Colonic mucosa (tissue), 4 donors: ENCODE results near the gene IFIT2. TPM values are rescaled to one million over a fixed set of nuclear protein-coding genes. Genes with fewer than 3 reads are reported as not detected.
"Not testable (repeated sequence)": the region's sequence is repeated elsewhere in the genome, so short reads cannot be mapped to it uniquely, and the experiment has no call there.

ENCODE experiments used
- DNase-seq: peaks from one replicate; pipeline ENCODE4 v3.0.0-alpha.2; 2020
- H3K27ac ChIP-seq: fragments of 200-600 bp; one replicate; pipeline ENCODE4 v1.8.0; 2021
- H3K27me3 ChIP-seq: fragments of 200-600 bp; one replicate; pipeline ENCODE4 v1.8.0; 2021
- H3K36me3 ChIP-seq: fragments of 200-600 bp; one replicate; pipeline ENCODE4 v1.8.0; 2021
- H3K4me1 ChIP-seq: fragments of 200-600 bp; one replicate; pipeline ENCODE4 v1.8.0; 2021; ENCODE audit warnings: mild to moderate bottlenecking
- H3K4me3 ChIP-seq: fragments of 200-600 bp; one replicate; pipeline ENCODE4 v1.8.0; 2021
- H3K9ac ChIP-seq, 2 donors: one replicate each; pipeline ENCODE4 v1.7.0; 2013; ENCODE audit warnings: control low read depth in 2 of 2, low read depth in 2 of 2, low read length in 2 of 2
- H3K9me3 ChIP-seq: fragments of 200-600 bp; one replicate; pipeline ENCODE4 v1.8.0; 2021
- CTCF ChIP-seq: fragments of 200-600 bp; IDR thresholded peaks from one replicate; pipeline ENCODE4 v1.8.0; 2022; ENCODE audit warnings: antibody characterized with exemption, mild to moderate bottlenecking
- intact Hi-C: fragments of 100-400 bp; cut with DNase I; formaldehyde crosslinking; loops from one replicate; pipeline ENCODE4 v1.14.1; 2022
- total RNA-seq, 2 donors: library from RNA; stranded (reverse); fragmentation: NEBNext Ultra II Directional in 1 of 2; extraction: Animal tissue kit (Norgen Biotek cat#: 25700) in 1 of 2; gene quantifications; one replicate each; pipeline ENCODE4 v1.2.1, GENCODE V29; 2021
- donor health status: healthy.
- donor health status: DM: no; HTN: no; CAD: no.
- donor health status: DM: no; HTN: no; CAD: no.

Gene IFIT2
- total RNA-seq, 2 donors from 2014 or later: 4.8 to 7.5 TPM

- peak within 1 kb of the TSS; percentile 33 for H3K4me3 ChIP-seq
- DNase-seq: peak; percentile 58
- no peaks in the 10 kb centered on the region for H3K9me3 ChIP-seq
- intact Hi-C loops: no loop called here
- peaks cover 2% of the 10 kb centered on the region for H3K4me1 ChIP-seq
- no peak for TF ChIP-seq CTCF
- no peaks in the 10 kb centered on the region for H3K27me3 ChIP-seq
- peak within 1 kb of the TSS; percentile 9 to 81 for H3K9ac ChIP-seq
- H3K27ac ChIP-seq: peak within 1 kb of the TSS; percentile 88
- H3K36me3 ChIP-seq: no peaks in the 10 kb centered on the region
Measured at GRCh38 chr10:89327803-89328441, 26.1 kb downstream of the IFIT2 start, which contains the start of gene IFIT3. Gene IFIT3, plus strand, starts transcription at chr10:89327997. Its CDS starts 77 bp downstream, at chr10:89328074.

- no peaks in the 10 kb centered on the region for H3K9me3 ChIP-seq
- TF ChIP-seq CTCF: no peak
- no peak for DNase-seq
- no peak overlapping the region for H3K9ac ChIP-seq
- intact Hi-C loops: no loop called here
- peaks cover 6% of the 10 kb centered on the region for H3K4me1 ChIP-seq
- H3K27me3 ChIP-seq: no peaks in the 10 kb centered on the region
- no peak overlapping the region for H3K4me3 ChIP-seq
- H3K36me3 ChIP-seq: no peaks in the 10 kb centered on the region
- no peak overlapping the region for H3K27ac ChIP-seq
Measured at GRCh38 chr10:89329151-89329550, 27.3 kb downstream of the IFIT2 start.

GRCh38 chr10:89330014-89330413, 28.2 kb downstream of the IFIT2 start:
- H3K4me1 ChIP-seq, H3K27ac ChIP-seq, H3K27me3 ChIP-seq, DNase-seq, intact Hi-C loops, H3K9ac ChIP-seq, H3K4me3 ChIP-seq, H3K36me3 ChIP-seq, H3K9me3 ChIP-seq: not testable (repeated sequence)

GRCh38 chr10:89330537-89331212, 28.8 kb downstream of the IFIT2 start:
- no peak for DNase-seq
- Histone ChIP-seq H3K9ac (no peak overlapping the region), H3K4me1 (peaks cover 6% of the 10 kb centered on the region), H3K36me3 (no peaks in the 10 kb centered on the region), H3K27me3 (no peaks in the 10 kb centered on the region), H3K27ac (no peak overlapping the region), H3K4me3 (no peak overlapping the region), H3K9me3 (no peaks in the 10 kb centered on the region)
- TF ChIP-seq CTCF: no peak
- intact Hi-C loops: no loop called here

GRCh38 chr10:89331487-89332122, 29.8 kb downstream of the IFIT2 start:
- DNase-seq, H3K27me3 ChIP-seq, H3K36me3 ChIP-seq, intact Hi-C loops, H3K9me3 ChIP-seq, H3K4me3 ChIP-seq, H3K4me1 ChIP-seq: not testable (repeated sequence)
- peak overlapping the region; percentile 64 for H3K27ac ChIP-seq
- H3K9ac ChIP-seq: peak overlapping the region in 1 of 2 donors; percentile 67

GRCh38 chr10:89332123-89332633, 30.3 kb downstream of the IFIT2 start:
- Histone ChIP-seq H3K9me3 (no peaks in the 10 kb centered on the region), H3K9ac (peak overlapping the region in 1 of 2 donors; percentile 67), H3K27me3 (no peaks in the 10 kb centered on the region), H3K4me3 (peak overlapping the region; percentile 22), H3K27ac (peak overlapping the region; percentile 64), H3K36me3 (no peaks in the 10 kb centered on the region), H3K4me1 (peaks cover 6% of the 10 kb centered on the region)
- intact Hi-C loops: no loop called here
- DNase-seq: peak; percentile 45
- no peak for TF ChIP-seq CTCF
